ENCODE results near the gene SNRK. TPM values are rescaled to one million over a fixed set of nuclear protein-coding genes. Genes with fewer than 3 reads are reported as not detected.

The SNRK gene
- total and polyA plus RNA-seq, 2 donors (not counting 3 experiments of a cell fraction or from before 2014, with no cell fraction given): 43.3 to 99.9 TPM

GRCh38 chr3:43294975-43295374, 8.6 kb downstream of the SNRK start:
- Histone ChIP-seq H3K9me1 (replicated peaks; ENCODE audit: control insufficient read depth, extremely low read depth, insufficient read depth, low read length) (no peaks in the 10 kb centered on the region), H3K4me1 (ENCODE audit: control insufficient read depth, extremely low read depth, insufficient read depth, low read length) (peaks cover 75% of the 10 kb centered on the region), H3K9me3 (replicated peaks; ENCODE audit: control insufficient read depth, insufficient read depth, low read length) (no peaks in the 10 kb centered on the region), H3K79me2 (ENCODE audit: control insufficient read depth, insufficient read depth, low read length) (peaks cover 100% of the 10 kb centered on the region), H3K4me3 (replicated peaks in 1 of 3; ENCODE audit: insufficient read depth in 1 of 3, low read depth in 1 of 3, low read length in 3 of 3) (no peak overlapping the region), H3K27ac (ENCODE audit: insufficient read depth, low read depth, low read length) (no peak overlapping the region), H4K20me1 (replicated peaks; ENCODE audit: control insufficient read depth, extremely low read depth, insufficient read depth, low read length) (peaks cover 25% of the 10 kb centered on the region), H3K9ac (replicated peaks; ENCODE audit: extremely low read depth, insufficient read depth, low read length) (no peak overlapping the region), H2AFZ (ENCODE audit: low read depth, low read length) (no peak overlapping the region), H3K4me2 (ENCODE audit: insufficient read depth, low read length) (peak overlapping the region; percentile 95), H3K36me3 (ENCODE audit: control insufficient read depth in 2 of 2, extremely low read depth in 1 of 2, insufficient read depth in 2 of 2, low read length in 2 of 2) (peaks cover 4 to 22% of the 10 kb centered on the region in 2 experiments), H3K27me3 (ENCODE audit: control insufficient read depth in 2 of 2, insufficient read depth in 2 of 2, low read length in 2 of 2) (no peaks in the 10 kb centered on the region)
- no TSS peak for BruUV-seq (replicated peaks)
- dilution Hi-C loops (cut with MboI; ENCODE audit: extremely low pct_ligation_motif_present, low sequenced_read_pairs) (no loop called here), intact Hi-C loops (cut with micrococcal nuclease) (no loop called here)
- ChIA-PET CTCF (interaction anchor here (0.8 to 1.5 kb wide), 4 partner anchors 63 to 208 kb away, joined by 3 to 6 read pairs (median 4); no protein-coding TSS in a partner anchor), POLR2A (interaction anchor here (0.7 kb wide), 1 partner anchor 236 kb away, joined by 5 read pairs; no protein-coding TSS in a partner anchor)
- DNase-seq (ENCODE audit: low read depth, low spot score) (peak; percentile 24), FAIRE-seq (no peak)
- no peak for TF ChIP-seq MYC (IDR thresholded peaks at IDR 0.05; ENCODE audit: low read depth, low read length)
- TF ChIP-seq CTCF (IDR thresholded peaks at IDR 0.05; ENCODE audit: extremely low read depth in 1 of 2, insufficient read depth in 1 of 2, low read depth in 1 of 2, low read length in 2 of 2): no peak
- TF ChIP-seq GATA2 (IDR thresholded peaks at IDR 0.05; ENCODE audit: insufficient read depth, insufficient read length, low read depth, low read length): no peak
- no peak for TF ChIP-seq FOS (IDR thresholded peaks at IDR 0.05; ENCODE audit: borderline replicate concordance, insufficient read depth, low read length)
- TF ChIP-seq POLR2AphosphoS5 (IDR thresholded peaks at IDR 0.05; ENCODE audit: insufficient read depth, low read depth, low read length): no peak
- no peak for TF ChIP-seq MAX (IDR thresholded peaks at IDR 0.05; ENCODE audit: insufficient read depth, insufficient read length)
- TF ChIP-seq JUN (IDR thresholded peaks at IDR 0.05; ENCODE audit: borderline replicate concordance, insufficient read depth, insufficient read length, low read depth): no peak
- TF ChIP-seq POLR2A (IDR thresholded peaks at IDR 0.05; ENCODE audit: low read depth, low read length): no peak
- TF ChIP-seq EZH2 (IDR thresholded peaks at IDR 0.05; ENCODE audit: borderline replicate concordance, low read depth, low read length, severe bottlenecking): no peak

All from endothelial cell of umbilical vein (primary cell).